Right atrium auricular region (tissue), 2 donors: ENCODE results near the gene RILPL1. TPM values are rescaled to one million over a fixed set of nuclear protein-coding genes. Genes with fewer than 3 reads are reported as not detected.
"Not testable (repeated sequence)": the region's sequence is repeated elsewhere in the genome, so short reads cannot be mapped to it uniquely, and the experiment has no call there.

ENCODE experiments used
- DNase-seq: peaks from one replicate; pipeline ENCODE4 v3.0.0-alpha.2; 2019; ENCODE audit warnings: low spot score
- H3K27ac ChIP-seq, 2 donors: fragments of 200-600 bp; sonication (generic); 1 replicate in 1 of 2; 2 replicates in 1 of 2; pipeline ENCODE4 v1.5.1; 2016 to 2019
- H3K27me3 ChIP-seq, 2 donors: fragments of 200-600 bp; sonication (generic); one replicate each; pipeline versions ENCODE4 v1.5.1 to v1.6.0; 2017 to 2019
- H3K36me3 ChIP-seq: fragments of 200-600 bp; sonication (generic); one replicate; pipeline ENCODE4 v1.5.1; 2016
- H3K4me1 ChIP-seq, 2 donors: fragments of 200-600 bp; sonication (generic); one replicate each; pipeline versions ENCODE4 v1.5.1 to v1.6.0; 2017 to 2019
- H3K4me3 ChIP-seq, 2 donors: fragments of 200-600 bp; sonication (generic); 1 replicate in 1 of 2; 2 replicates in 1 of 2; pipeline ENCODE4 v1.5.1; 2017 to 2019; ENCODE audit warnings: mild to moderate bottlenecking in 1 of 2, moderate library complexity in 1 of 2
- H3K9me3 ChIP-seq, 2 donors: fragments of 200-600 bp; sonication (generic); one replicate each; pipeline ENCODE4 v1.5.1; 2019
- CTCF ChIP-seq, 2 donors: fragments of 200-600 bp; sonication (generic); IDR thresholded peaks; one replicate each; pipeline ENCODE4 v1.5.1; 2019; ENCODE audit warnings: antibody characterized with exemption in 2 of 2
- total RNA-seq, 2 donors: library from RNA; depleted of rRNA; stranded (reverse); fragments of >200 nt; gene quantifications; one replicate each; pipeline ENCODE4 v1.1.0, GENCODE V29; 2016

RILPL1 gene
- total RNA-seq, 2 donors from 2014 or later, result 93.1 to 130 TPM

GRCh38 chr12:123572391-123572790, 38.9 kb upstream of the RILPL1 start:
- Histone ChIP-seq H3K27me3 (no peaks in the 10 kb centered on the region), H3K4me1 (no peaks in the 10 kb centered on the region), H3K4me3 (no peak overlapping the region), H3K36me3 (no peaks in the 10 kb centered on the region), H3K9me3 (no peaks in the 10 kb centered on the region), H3K27ac (no peak overlapping the region)
- DNase-seq, result no peak
- no peak for TF ChIP-seq CTCF (IDR thresholded peaks at IDR 0.05)

DNA sequence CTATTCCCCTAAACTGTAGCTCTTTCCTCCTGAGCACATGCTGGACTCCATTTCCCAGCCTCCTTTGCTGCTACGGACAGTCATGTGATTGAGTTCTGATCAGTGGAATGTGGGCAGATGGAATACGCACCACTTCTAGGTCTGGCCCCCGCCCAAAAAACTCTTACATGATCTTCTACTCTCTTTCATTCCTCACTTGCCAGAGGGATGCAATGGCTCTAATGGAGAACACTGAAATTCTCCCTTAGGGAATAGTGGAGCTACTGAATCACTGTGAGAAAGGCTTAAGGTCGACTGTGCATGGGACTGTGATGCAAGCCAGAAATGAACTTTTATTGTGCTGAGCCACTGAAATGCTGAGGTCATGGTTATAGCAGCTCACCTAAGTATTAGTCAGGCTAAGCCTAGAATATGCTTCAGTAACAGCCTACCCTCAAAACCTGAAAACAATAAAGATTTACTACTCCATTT, 37.9 kb upstream of the RILPL1 start:
- H3K4me1 ChIP-seq, result no peaks in the 10 kb centered on the region
- no peak overlapping the region for H3K4me3 ChIP-seq
- no peaks in the 10 kb centered on the region for H3K9me3 ChIP-seq
- H3K27me3 ChIP-seq, result no peaks in the 10 kb centered on the region
- no peak overlapping the region for H3K27ac ChIP-seq
- H3K36me3 ChIP-seq, result no peaks in the 10 kb centered on the region
- peak; percentile 89 for DNase-seq
- TF ChIP-seq CTCF (IDR thresholded peaks at IDR 0.05), result no peak

GRCh38 chr12:123559468-123559867, 25.9 kb upstream of the RILPL1 start:
- H3K36me3 ChIP-seq, result no peaks in the 10 kb centered on the region
- H3K4me3 ChIP-seq, result no peak overlapping the region
- no peak for DNase-seq
- H3K9me3 ChIP-seq, result no peaks in the 10 kb centered on the region
- no peak for TF ChIP-seq CTCF (IDR thresholded peaks at IDR 0.05)
- H3K4me1 ChIP-seq, result no peaks in the 10 kb centered on the region
- H3K27me3 ChIP-seq, result no peaks in the 10 kb centered on the region
- no peak overlapping the region for H3K27ac ChIP-seq

- not testable (repeated sequence) for H3K27me3 ChIP-seq, DNase-seq, H3K27ac ChIP-seq, H3K36me3 ChIP-seq, H3K9me3 ChIP-seq, H3K4me3 ChIP-seq, H3K4me1 ChIP-seq
These were observed 25.0 kb upstream of the RILPL1 start for GRCh38 chr12:123558487-123558886.

DNA sequence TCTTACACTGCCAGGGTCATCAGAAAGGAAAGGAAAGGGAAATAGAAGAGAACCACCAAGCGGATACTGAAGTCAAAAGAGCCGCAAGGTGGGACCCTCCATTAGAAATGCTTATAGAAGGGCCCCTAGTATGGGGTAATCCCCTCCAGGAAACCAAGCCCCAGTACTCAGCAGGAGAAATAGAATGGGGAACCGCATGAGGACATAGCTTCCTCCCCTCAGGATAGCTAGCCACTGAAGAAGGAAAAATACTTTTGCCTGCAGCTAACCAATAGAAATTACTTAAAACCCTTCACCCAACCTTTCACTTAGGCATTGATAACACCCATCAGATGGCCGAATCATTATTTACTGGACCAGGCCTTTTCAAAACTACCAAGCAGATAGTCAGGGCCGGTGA, 21.3 kb upstream of the RILPL1 start:
- not testable (repeated sequence) for DNase-seq, H3K27me3 ChIP-seq, H3K4me1 ChIP-seq, H3K9me3 ChIP-seq, H3K27ac ChIP-seq, H3K36me3 ChIP-seq, H3K4me3 ChIP-seq

GRCh38 chr12:123554136-123554535, 20.6 kb upstream of the RILPL1 start:
- not testable (repeated sequence) for DNase-seq, H3K27ac ChIP-seq, H3K4me1 ChIP-seq, H3K9me3 ChIP-seq, H3K4me3 ChIP-seq, H3K27me3 ChIP-seq, H3K36me3 ChIP-seq

- H3K27ac ChIP-seq, result no peak overlapping the region
- H3K36me3 ChIP-seq, result no peaks in the 10 kb centered on the region
- no peaks in the 10 kb centered on the region for H3K9me3 ChIP-seq
- no peak for DNase-seq
- H3K4me3 ChIP-seq, result no peak overlapping the region
- no peaks in the 10 kb centered on the region for H3K4me1 ChIP-seq
- TF ChIP-seq CTCF (IDR thresholded peaks at IDR 0.05), result no peak
- H3K27me3 ChIP-seq, result no peaks in the 10 kb centered on the region
These were observed 17.2 kb upstream of the RILPL1 start for GRCh38 chr12:123550700-123551099.
